Neuronal stem cell (in vitro differentiated cells): Measurements from ENCODE around the gene RAE1.

Source experiments
- DNase-seq: peaks from one replicate; pipeline ENCODE4 v3.0.0-alpha.2; 2013; ENCODE audit warnings: low spot score
- H2AFZ ChIP-seq: one replicate; pipeline ENCODE4 v1.6.1; 2013; ENCODE audit warnings: mild to moderate bottlenecking, low read length, inconsistent platforms
- H2AK5ac ChIP-seq: 2 replicates; pipeline ENCODE4 v1.6.1; 2013; ENCODE audit warnings: low read depth, mild to moderate bottlenecking, inconsistent platforms, low read length, moderate library complexity, mixed read lengths
- H2BK120ac ChIP-seq: 2 replicates; pipeline ENCODE4 v1.6.1; 2013; ENCODE audit warnings: low read depth, mild to moderate bottlenecking, inconsistent platforms, low read length, moderate library complexity, mixed read lengths
- H2BK12ac ChIP-seq: one replicate; pipeline ENCODE4 v1.6.1; 2013; ENCODE audit warnings: low read length, inconsistent platforms
- H2BK15ac ChIP-seq: 2 replicates; pipeline ENCODE4 v1.6.1; 2013; ENCODE audit warnings: mild to moderate bottlenecking, low read length, inconsistent platforms, mixed read lengths
- H2BK5ac ChIP-seq: one replicate; pipeline ENCODE4 v1.6.1; 2013; ENCODE audit warnings: inconsistent platforms, mild to moderate bottlenecking, low read length, moderate library complexity
- H3K14ac ChIP-seq: one replicate; pipeline ENCODE4 v1.6.1; 2013; ENCODE audit warnings: low read length, inconsistent platforms
- H3K18ac ChIP-seq: 2 replicates; pipeline ENCODE4 v1.6.1; 2013; ENCODE audit warnings: low read length, inconsistent platforms
- H3K23ac ChIP-seq: 2 replicates; pipeline ENCODE4 v1.6.1; 2013; ENCODE audit warnings: low read depth, mild to moderate bottlenecking, mixed read lengths, low read length, inconsistent platforms; ENCODE audit not compliant: poor library complexity
- H3K27ac ChIP-seq: replicated peaks from 3 replicates; pipeline ENCODE4 v1.5.1; 2013; ENCODE audit warnings: low read length, inconsistent platforms
- H3K27me3 ChIP-seq, 3 experiments: 2 replicates each; pipeline ENCODE4 v1.6.1; 2013; ENCODE audit warnings: low read length in 3 of 3, mild to moderate bottlenecking in 2 of 3, inconsistent platforms in 1 of 3, low read depth in 1 of 3, mixed read lengths in 1 of 3, moderate library complexity in 1 of 3; ENCODE audit not compliant: control insufficient read depth in 3 of 3, insufficient read depth in 3 of 3
- H3K36me3 ChIP-seq, 2 donors: replicated peaks in 1 of 2; 2 replicates each; pipeline ENCODE4 v1.6.1; 2013; ENCODE audit warnings: low read length in 2 of 2; ENCODE audit not compliant: control insufficient read depth in 2 of 2, insufficient read depth in 2 of 2
- H3K4ac ChIP-seq: 2 replicates; pipeline ENCODE4 v1.6.1; 2013; ENCODE audit warnings: inconsistent platforms, mild to moderate bottlenecking, low read length, moderate library complexity
- H3K4me1 ChIP-seq, 2 donors: 1 replicate in 1 of 2; 2 replicates in 1 of 2; pipeline ENCODE4 v1.6.1; 2013; ENCODE audit warnings: low read length in 2 of 2, low read depth in 1 of 2; ENCODE audit not compliant: control insufficient read depth in 2 of 2, insufficient read depth in 1 of 2
- H3K4me2 ChIP-seq: one replicate; pipeline ENCODE4 v1.6.1; 2013; ENCODE audit warnings: mild to moderate bottlenecking, low read length, inconsistent platforms; ENCODE audit not compliant: insufficient read depth, poor library complexity, severe bottlenecking
- H3K4me3 ChIP-seq, 2 donors: 2 replicates each; pipeline ENCODE4 v1.5.1; 2013; ENCODE audit warnings: low read length in 2 of 2, mild to moderate bottlenecking in 2 of 2, inconsistent platforms in 1 of 2, moderate library complexity in 1 of 2
- H3K79me1 ChIP-seq: one replicate; pipeline ENCODE4 v1.6.1; 2013; ENCODE audit warnings: low read depth, mild to moderate bottlenecking, inconsistent platforms, low read length, moderate library complexity
- H3K9ac ChIP-seq: one replicate; pipeline ENCODE4 v1.6.1; 2013; ENCODE audit warnings: mild to moderate bottlenecking, low read depth, low read length, inconsistent platforms; ENCODE audit not compliant: poor library complexity
- H3K9me3 ChIP-seq, 2 donors: replicated peaks in 1 of 2; 2 replicates each; pipeline versions ENCODE3 to v1.6.1; 2013; ENCODE audit warnings: low read length in 2 of 2, mild to moderate bottlenecking in 2 of 2, inconsistent platforms in 1 of 2, low read depth in 1 of 2, mixed read lengths in 1 of 2, moderate library complexity in 1 of 2; ENCODE audit not compliant: control insufficient read depth in 2 of 2, insufficient read depth in 1 of 2
- H4K8ac ChIP-seq: one replicate; pipeline ENCODE4 v1.6.1; 2013; ENCODE audit warnings: low read depth, mild to moderate bottlenecking, inconsistent platforms, low read length, moderate library complexity
- H4K91ac ChIP-seq: one replicate; pipeline ENCODE4 v1.6.1; 2013; ENCODE audit warnings: low read length, low read depth, mild to moderate bottlenecking, inconsistent platforms; ENCODE audit not compliant: poor library complexity
- WGBS, 2 donors: extraction: QIAGEN DNeasy Blood & Tissue Kit; methylation state at CpG; one replicate each; pipeline ENCODE4 v1.1.7; 2013; ENCODE audit warnings: missing lambda C conversion rate in 2 of 2, mixed read lengths in 1 of 2; ENCODE audit not compliant: insufficient read length in 2 of 2, insufficient replicate concordance in 1 of 2; ENCODE audit errors: extremely low coverage in 2 of 2; 5-methylcytosine and 5-hydroxymethylcytosine counted together

RAE1 gene

DNA sequence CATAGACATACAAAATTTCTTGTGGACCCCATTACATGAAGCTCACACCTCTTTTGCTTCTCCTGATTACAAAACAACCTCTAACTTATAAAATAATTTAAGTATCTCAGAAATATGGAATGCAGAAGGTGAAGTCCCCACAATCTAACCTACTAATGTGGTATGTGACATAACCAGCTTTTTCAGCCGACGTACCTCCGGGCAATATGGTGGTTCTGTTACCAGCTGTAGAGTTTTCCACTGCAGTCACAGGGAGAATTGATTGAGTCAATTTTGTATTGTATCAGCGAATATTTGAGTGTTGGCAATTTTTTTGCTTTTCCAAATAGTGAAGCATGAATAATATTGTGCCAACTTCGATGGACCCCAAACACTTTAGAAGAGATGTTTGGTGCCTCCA, 37.1 kb upstream of the RAE1 start:
- Histone ChIP-seq H3K9ac (no peak overlapping the region), H2AK5ac (no peak overlapping the region), H3K9me3 (no peaks in the 10 kb centered on the region), H3K79me1 (no peaks in the 10 kb centered on the region), H2AFZ (no peak overlapping the region), H3K23ac (no peak overlapping the region), H3K4me3 (no peak overlapping the region), H2BK12ac (no peak overlapping the region), H3K27me3 (peaks cover 0 to 10% (median 0%) of the 10 kb centered on the region in 3 experiments), H3K4ac (no peak overlapping the region), H3K36me3 (no peaks in the 10 kb centered on the region), H3K14ac (no peak overlapping the region), H2BK120ac (no peak overlapping the region), H3K4me2 (no peak overlapping the region), H3K27ac (no peak overlapping the region), H3K4me1 (peaks cover 1 to 7% of the 10 kb centered on the region in 2 donors), H4K8ac (no peak overlapping the region), H3K18ac (no peak overlapping the region), H2BK5ac (no peak overlapping the region), H4K91ac (no peak overlapping the region), H2BK15ac (no peak overlapping the region)
- no peak for DNase-seq
- WGBS, 2 donors = no CpG with 5 or more reads among the region's 5 CpGs

DNA sequence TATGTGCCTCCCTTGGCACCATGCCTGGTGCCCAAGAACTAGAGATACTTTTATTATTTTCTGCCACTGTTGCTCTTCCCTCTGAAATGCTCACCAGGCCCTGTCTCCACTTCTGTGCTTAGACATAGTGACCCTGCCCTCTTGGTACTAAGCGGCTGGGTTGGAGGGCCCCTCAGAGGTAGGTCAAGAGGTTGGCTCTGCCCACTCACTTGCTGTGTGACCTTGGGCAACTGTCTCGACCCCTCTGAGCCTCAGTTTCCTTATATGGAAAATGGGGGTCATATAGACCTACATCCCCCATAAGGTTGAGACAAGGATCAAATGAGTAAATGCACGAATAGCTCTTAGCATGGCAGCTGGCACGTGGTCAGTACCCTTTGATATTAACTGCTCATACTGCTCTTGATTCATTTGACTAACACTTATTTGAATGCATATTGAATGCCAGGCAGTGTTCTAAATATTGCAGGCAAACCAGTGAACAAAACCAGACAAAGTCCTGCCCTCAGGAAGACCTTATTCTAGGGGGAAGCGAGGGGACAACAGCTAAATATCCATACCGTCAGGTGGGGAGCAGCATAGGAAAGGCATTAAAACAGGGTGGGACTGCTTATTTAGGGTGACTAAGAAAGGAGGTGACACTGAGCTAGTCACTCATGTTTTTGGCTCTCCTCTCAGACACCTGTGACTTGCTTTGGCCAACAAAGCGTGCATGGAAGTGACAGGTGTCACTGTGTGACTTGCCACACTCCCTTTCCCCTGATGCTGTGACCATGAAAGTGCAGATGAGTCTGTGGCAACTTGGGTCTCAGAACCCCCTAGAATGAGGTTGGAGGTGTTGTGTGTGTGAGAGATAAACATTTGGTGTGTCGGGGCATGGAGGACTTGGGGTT, 35.7 kb upstream of the RAE1 start:
- H4K91ac ChIP-seq = no peak overlapping the region
- no peak overlapping the region for H3K18ac ChIP-seq
- no peaks in the 10 kb centered on the region for H3K36me3 ChIP-seq
- H3K4me3 ChIP-seq = no peak overlapping the region
- no peaks in the 10 kb centered on the region for H3K9me3 ChIP-seq
- H3K79me1 ChIP-seq = no peaks in the 10 kb centered on the region
- WGBS, 2 donors = no CpG with 5 or more reads among the region's 8 CpGs
- no peak overlapping the region for H3K14ac ChIP-seq
- no peak overlapping the region for H2BK12ac ChIP-seq
- H3K4me2 ChIP-seq = no peak overlapping the region
- no peak for DNase-seq
- no peak overlapping the region for H2BK5ac ChIP-seq
- no peak overlapping the region for H4K8ac ChIP-seq
- no peak overlapping the region for H2BK15ac ChIP-seq
- H3K9ac ChIP-seq = no peak overlapping the region
- H3K23ac ChIP-seq = no peak overlapping the region
- H2BK120ac ChIP-seq = no peak overlapping the region
- H3K27me3 ChIP-seq = peaks cover 0 to 10% (median 0%) of the 10 kb centered on the region in 3 experiments
- no peak overlapping the region for H3K4ac ChIP-seq
- H3K4me1 ChIP-seq = peaks cover 1 to 4% of the 10 kb centered on the region in 2 donors
- H3K27ac ChIP-seq = no peak overlapping the region
- no peak overlapping the region for H2AFZ ChIP-seq
- H2AK5ac ChIP-seq = peak overlapping the region; percentile 48

GRCh38 chr20:57315976-57316480, 35.0 kb upstream of the RAE1 start:
- H4K8ac ChIP-seq = no peak overlapping the region

GRCh38 chr20:57316795-57317201, 34.3 kb upstream of the RAE1 start:
- H3K4me3 ChIP-seq = no peak overlapping the region
- H3K9ac ChIP-seq = no peak overlapping the region
- H3K79me1 ChIP-seq = no peaks in the 10 kb centered on the region
- H3K4me1 ChIP-seq = peaks cover 1 to 4% of the 10 kb centered on the region in 2 donors
- H2AFZ ChIP-seq = no peak overlapping the region
- no peak overlapping the region for H3K4me2 ChIP-seq
- H3K27me3 ChIP-seq = peaks cover 0 to 10% (median 0%) of the 10 kb centered on the region in 3 experiments
- no peaks in the 10 kb centered on the region for H3K36me3 ChIP-seq
- no CpG with 5 or more reads among the region's 9 CpGs for WGBS, 2 donors
- H2BK15ac ChIP-seq = peak overlapping the region; percentile 25
- peak overlapping the region; percentile 80 for H2BK12ac ChIP-seq
- H2BK5ac ChIP-seq = no peak overlapping the region
- no peak overlapping the region for H4K8ac ChIP-seq
- H2BK120ac ChIP-seq = no peak overlapping the region
- H3K14ac ChIP-seq = no peak overlapping the region
- H4K91ac ChIP-seq = no peak overlapping the region
- H3K9me3 ChIP-seq = no peaks in the 10 kb centered on the region
- no peak overlapping the region for H3K23ac ChIP-seq
- peak overlapping the region; percentile 80 for H3K18ac ChIP-seq
- peak overlapping the region; percentile 59 for H2AK5ac ChIP-seq
- no peak for DNase-seq
- no peak overlapping the region for H3K27ac ChIP-seq
- H3K4ac ChIP-seq = no peak overlapping the region

More at GRCh38 chr20:57315976-57316480, 35.0 kb upstream of the RAE1 start:
- Histone ChIP-seq H3K23ac (no peak overlapping the region), H2BK12ac (no peak overlapping the region), H2AK5ac (peak overlapping the region; percentile 48), H3K4me1 (peaks cover 1 to 4% of the 10 kb centered on the region in 2 donors), H3K36me3 (no peaks in the 10 kb centered on the region), H3K4me2 (no peak overlapping the region), H3K9me3 (no peaks in the 10 kb centered on the region), H2BK120ac (no peak overlapping the region), H3K4me3 (no peak overlapping the region), H3K18ac (no peak overlapping the region), H3K9ac (no peak overlapping the region), H2BK5ac (no peak overlapping the region), H4K91ac (no peak overlapping the region), H3K4ac (no peak overlapping the region), H2AFZ (no peak overlapping the region), H3K27ac (no peak overlapping the region), H3K14ac (no peak overlapping the region), H3K79me1 (no peaks in the 10 kb centered on the region), H3K27me3 (peaks cover 0 to 10% (median 0%) of the 10 kb centered on the region in 3 experiments), H2BK15ac (no peak overlapping the region)
- DNase-seq = no peak
- WGBS, 2 donors = no CpG with 5 or more reads among the region's 8 CpGs
